ENCODE data around the gene TRERF1. TPM values are rescaled to one million over a fixed set of nuclear protein-coding genes. Genes with fewer than 3 reads are reported as not detected.

TRERF1 gene
- total and polyA plus RNA-seq, 2 of the 4 experiments (the other 2 are of a cell fraction): 6.3 to 9.9 TPM

- Histone ChIP-seq H4K91ac (ENCODE audit: insufficient read depth, low read depth, low read length) (no peak overlapping the region), H4K20me1 (ENCODE audit: insufficient read depth, low read length) (peaks cover 37% of the 10 kb centered on the region; the same call in 1 of the 2 replicates), H3K4me3 (ENCODE audit: insufficient read depth, low read depth, low read length) (no peak overlapping the region), H3K14ac (replicated peaks; ENCODE audit: low read depth, low read length) (no peak overlapping the region), H3K4me2 (ENCODE audit: low read depth, low read length) (no peak overlapping the region), H4K8ac (ENCODE audit: low read depth in 2 of 2, low read length in 2 of 2) (no peak overlapping the region), H3K27me3 (ENCODE audit: control insufficient read depth, insufficient read depth, low read length) (no peaks in the 10 kb centered on the region), H2BK5ac (ENCODE audit: low read depth, low read length, poor library complexity, severe bottlenecking) (no peak overlapping the region), H3K79me1 (ENCODE audit: low read depth in 1 of 2, low read length in 2 of 2) (peaks cover 52 to 86% of the 10 kb centered on the region in 2 experiments), H3K23ac (ENCODE audit: low read depth, low read length) (no peak overlapping the region), H2BK15ac (ENCODE audit: low read depth, low read length) (no peak overlapping the region), H3K9ac (ENCODE audit: low read depth, low read length) (no peak overlapping the region), H2AK9ac (replicated peaks; ENCODE audit: low read depth, low read length, poor library complexity) (peak overlapping the region; percentile 15), H3K9me3 (ENCODE audit: control insufficient read depth, insufficient read depth, low read length) (no peaks in the 10 kb centered on the region), H2AFZ (replicated peaks; ENCODE audit: low read length, poor library complexity) (no peak overlapping the region), H3K56ac (ENCODE audit: extremely low read depth, insufficient read depth, low read length) (no peak overlapping the region), H3K9me1 (ENCODE audit: insufficient read depth, low read length) (peaks cover 26% of the 10 kb centered on the region), H2BK20ac (ENCODE audit: low read depth, low read length) (no peak overlapping the region), H3K4me1 (ENCODE audit: control insufficient read depth, insufficient read depth, low read length) (no peaks in the 10 kb centered on the region), H2BK120ac (ENCODE audit: low read depth, low read length) (no peak overlapping the region), H4K5ac (ENCODE audit: low read depth, low read length) (no peak overlapping the region), H3K36me3 (ENCODE audit: control insufficient read depth, insufficient read depth, low read length) (no peaks in the 10 kb centered on the region), H3K18ac (ENCODE audit: low read depth, low read length) (no peak overlapping the region), H3K4ac (ENCODE audit: low read depth, low read length) (no peak overlapping the region), H3K27ac (ENCODE audit: insufficient read depth, low read length) (no peak overlapping the region), H2AK5ac (ENCODE audit: low read depth, low read length) (no peak overlapping the region)
- BruUV-seq (replicated peaks): no TSS peak
- ATAC-seq (ENCODE audit: low read depth) (no peak), DNase-seq (no peak)
- no peak for TF ChIP-seq RAD21 (IDR thresholded peaks at IDR 0.05; ENCODE audit: low read length)
- TF ChIP-seq MXI1 (IDR thresholded peaks at IDR 0.05; ENCODE audit: borderline replicate concordance, low read depth, low read length): no peak
- TF ChIP-seq MAFK (IDR thresholded peaks at IDR 0.05; ENCODE audit: low read depth, low read length): no peak
- TF ChIP-seq ELK1 (IDR thresholded peaks at IDR 0.05; ENCODE audit: borderline replicate concordance, low read depth, low read length): no peak
- TF ChIP-seq CHD1 (IDR thresholded peaks at IDR 0.05; ENCODE audit: low read depth, low read length): no peak
- TF ChIP-seq FOS (IDR thresholded peaks at IDR 0.05; ENCODE audit: low read depth, low read length): no peak
- TF ChIP-seq CTCF (conservative IDR thresholded peaks at IDR 0.05; ENCODE audit: low read depth, low read length): no peak
- TF ChIP-seq USF2 (IDR thresholded peaks at IDR 0.05; ENCODE audit: low read depth, low read length): no peak
- TF ChIP-seq BHLHE40 (IDR thresholded peaks at IDR 0.05; ENCODE audit: low read depth, low read length): no peak
- no peak for TF ChIP-seq POLR2A (IDR thresholded peaks at IDR 0.05; ENCODE audit: low read depth, low read length)
- dilution Hi-C loops (cut with HindIII; ENCODE audit: low sequenced_read_pairs, unreplicated experiment): no loop called here
- ChIA-PET CTCF (no interaction called here), POLR2A (ENCODE audit: unreplicated experiment) (no interaction called here)
- in situ Hi-C loops (cut with MboI; ENCODE audit: low sequenced_read_pairs): no loop called here
- no CpG with 5 or more reads among the region's 6 CpGs for WGBS, 2 experiments (ENCODE audit: extremely low coverage in 2 of 2, insufficient read length in 1 of 2)
- intact Hi-C loops (cut with micrococcal nuclease): no loop called here
Measured at GRCh38 chr6:42383421-42384205, 68.1 kb downstream of the TRERF1 start.

Measured in IMR-90 (cell line).